Rectal smooth muscle tissue (tissue), 1 donor: ENCODE data around the gene NKD2.
"Not testable (repeated sequence)": the region's sequence is repeated elsewhere in the genome, so short reads cannot be mapped to it uniquely, and the experiment has no call there.

Experiments used
- H3K27ac ChIP-seq: one replicate; pipeline ENCODE4 v1.7.0; 2013; ENCODE audit warnings: low read depth, low read length, inconsistent platforms
- H3K27me3 ChIP-seq: one replicate; pipeline ENCODE4 v1.7.0; 2013; ENCODE audit warnings: low read length; ENCODE audit not compliant: control insufficient read depth, insufficient read depth
- H3K36me3 ChIP-seq: one replicate; pipeline ENCODE4 v1.7.0; 2013; ENCODE audit warnings: low read length; ENCODE audit not compliant: control insufficient read depth, insufficient read depth
- H3K4me1 ChIP-seq: one replicate; pipeline ENCODE4 v1.7.0; 2013; ENCODE audit warnings: low read length; ENCODE audit not compliant: control insufficient read depth, insufficient read depth
- H3K4me3 ChIP-seq: one replicate; pipeline ENCODE4 v1.7.0; 2013; ENCODE audit warnings: low read length
- H3K9ac ChIP-seq: one replicate; pipeline ENCODE4 v1.7.0; 2013; ENCODE audit warnings: low read length

The NKD2 gene

GRCh38 chr5:997001-997474 is 11.6 kb upstream of the NKD2 start:
- H3K4me1 ChIP-seq = peaks cover 2% of the 10 kb centered on the region
- no peak overlapping the region for H3K4me3 ChIP-seq
- no peaks in the 10 kb centered on the region for H3K27me3 ChIP-seq
- H3K36me3 ChIP-seq = no peaks in the 10 kb centered on the region
- no peak overlapping the region for H3K9ac ChIP-seq
- H3K27ac ChIP-seq = no peak overlapping the region

GRCh38 chr5:997711-998110 is 10.9 kb upstream of the NKD2 start:
- H3K4me3 ChIP-seq = no peak overlapping the region
- no peak overlapping the region for H3K27ac ChIP-seq

DNA sequence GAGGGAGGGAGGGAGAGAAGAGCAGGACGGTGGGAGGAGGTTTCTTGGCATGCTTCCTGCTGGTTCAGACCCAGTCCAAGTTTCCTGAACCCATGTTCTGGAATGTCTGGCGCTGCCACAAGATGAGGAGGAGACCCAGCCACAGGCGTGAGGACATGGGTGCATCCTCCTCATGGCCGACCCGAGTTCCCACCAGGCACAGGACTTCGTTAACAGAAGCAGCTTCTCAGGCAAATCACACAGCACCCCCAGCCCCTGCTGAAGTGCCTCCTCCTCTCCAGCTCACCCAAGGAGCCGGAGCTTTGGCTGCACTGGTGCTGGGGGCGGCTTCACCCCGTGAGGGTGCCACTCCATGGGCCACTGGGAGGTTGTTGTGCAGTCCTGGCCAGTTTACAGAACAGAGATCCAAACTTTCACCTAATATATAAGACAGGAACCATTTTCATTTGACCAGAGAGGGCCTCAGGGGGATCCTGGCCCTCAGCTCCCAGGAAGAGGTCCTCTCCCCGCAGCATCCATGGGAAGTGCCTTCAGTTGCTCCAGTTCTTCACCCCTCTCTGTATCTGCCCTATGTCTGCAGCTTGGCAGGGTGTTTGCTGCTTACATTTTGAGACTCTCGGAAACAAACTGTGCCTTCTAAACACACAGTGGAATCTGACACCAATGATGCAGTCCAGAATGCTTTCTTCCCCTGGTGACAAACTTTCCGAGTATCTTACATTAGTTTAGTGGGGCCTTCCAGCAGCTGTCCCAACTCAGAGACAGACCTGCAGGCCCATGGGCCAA is 10.2 kb upstream of the NKD2 start:
- Histone ChIP-seq H3K4me1 (peaks cover 2% of the 10 kb centered on the region), H3K9ac (no peak overlapping the region), H3K27ac (no peak overlapping the region), H3K4me3 (no peak overlapping the region), H3K27me3 (no peaks in the 10 kb centered on the region), H3K36me3 (no peaks in the 10 kb centered on the region)

More at GRCh38 chr5:997711-998110, 10.9 kb upstream of the NKD2 start:
- Histone ChIP-seq H3K36me3 (no peaks in the 10 kb centered on the region), H3K27me3 (no peaks in the 10 kb centered on the region), H3K4me1 (peaks cover 2% of the 10 kb centered on the region), H3K9ac (no peak overlapping the region)

DNA sequence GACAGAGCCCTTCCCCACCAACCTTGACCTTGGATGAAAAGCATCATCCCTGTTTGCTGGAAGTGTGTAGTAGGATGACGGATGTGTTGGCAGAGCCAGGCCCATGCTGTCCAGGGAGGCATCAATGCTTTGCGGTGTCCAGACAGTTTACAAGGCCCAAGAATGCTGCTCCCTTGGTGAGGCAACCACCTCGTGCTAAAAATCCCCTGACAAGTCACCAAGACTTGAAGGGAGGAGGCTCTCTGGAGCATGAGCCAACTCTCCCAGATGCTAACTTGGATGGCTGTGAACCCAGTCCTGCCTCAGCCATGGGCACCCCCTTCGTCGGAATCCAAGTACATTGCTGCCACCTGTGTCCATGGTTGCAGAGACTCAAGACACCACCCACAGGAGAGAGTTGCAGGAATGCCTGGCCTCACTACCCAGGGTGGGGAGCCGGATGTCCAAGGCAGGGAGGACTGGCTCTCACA is 9.5 kb upstream of the NKD2 start:
- Histone ChIP-seq H3K36me3 (no peaks in the 10 kb centered on the region), H3K27me3 (no peaks in the 10 kb centered on the region), H3K27ac (no peak overlapping the region), H3K4me3 (no peak overlapping the region), H3K4me1 (peaks cover 2% of the 10 kb centered on the region), H3K9ac (no peak overlapping the region)

DNA sequence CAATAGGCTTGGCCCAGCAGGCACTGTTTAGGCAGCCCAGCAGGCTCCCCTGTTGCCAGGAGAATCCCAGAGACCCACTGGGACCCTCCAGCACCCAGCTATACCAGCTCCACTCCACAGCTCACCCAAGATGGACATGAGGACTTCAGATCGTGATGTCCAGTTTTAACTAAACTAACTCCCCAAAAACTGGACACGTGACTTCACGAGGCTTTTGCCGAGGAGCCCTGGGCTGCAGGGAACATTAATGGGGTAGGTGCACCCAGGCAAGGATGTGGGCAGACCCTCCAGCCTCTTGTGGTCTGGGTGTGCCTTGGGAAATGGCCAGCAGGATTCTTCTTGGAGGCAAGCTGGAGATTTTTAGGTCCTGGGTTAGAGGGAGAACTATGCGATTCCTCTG is 8.9 kb upstream of the NKD2 start:
- Histone ChIP-seq H3K4me3 (no peak overlapping the region), H3K27ac (no peak overlapping the region), H3K36me3 (no peaks in the 10 kb centered on the region), H3K9ac (no peak overlapping the region), H3K27me3 (no peaks in the 10 kb centered on the region), H3K4me1 (peaks cover 2% of the 10 kb centered on the region)

DNA sequence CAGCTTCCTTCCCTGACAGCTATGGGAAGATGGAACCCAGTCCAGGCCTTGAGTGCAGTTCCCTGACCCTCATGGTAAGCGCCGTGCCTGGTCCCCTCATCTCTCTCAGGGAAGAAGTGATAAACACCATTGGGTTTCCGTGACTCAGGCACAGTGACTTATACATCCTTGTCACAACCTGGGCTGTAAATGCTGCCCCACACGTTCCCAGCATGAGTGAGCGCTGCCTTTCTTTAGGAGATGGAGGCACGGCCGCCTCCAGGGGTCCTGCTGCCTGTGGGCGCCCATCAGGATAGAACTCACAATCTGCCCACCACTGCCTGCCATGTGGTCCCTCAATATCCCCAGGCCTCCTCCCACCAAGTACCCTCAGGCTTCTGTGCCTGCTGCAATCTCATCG is 8.3 kb upstream of the NKD2 start:
- H3K9ac ChIP-seq = no peak overlapping the region

DNA sequence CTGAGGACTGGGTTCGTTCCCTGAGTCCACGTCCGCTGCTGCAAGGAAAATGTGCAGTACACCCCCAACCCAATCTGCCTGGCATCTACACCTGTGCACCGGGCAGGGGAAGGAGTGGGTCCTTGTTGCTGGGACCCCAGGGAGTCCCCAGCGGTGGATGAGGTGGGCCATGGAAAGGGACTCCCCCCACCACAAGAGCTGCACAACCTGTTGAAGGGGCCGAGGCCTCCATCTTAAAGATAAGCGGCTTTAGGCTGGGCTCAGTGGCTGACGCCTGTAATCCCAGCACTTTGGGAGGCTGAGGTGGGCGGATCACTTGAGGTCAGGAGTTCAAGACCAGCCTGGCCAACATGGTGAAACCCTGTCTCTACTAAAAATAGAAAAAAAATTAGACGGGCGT is 7.8 kb upstream of the NKD2 start:
- not testable (repeated sequence) for H3K4me3 ChIP-seq, H3K27me3 ChIP-seq, H3K4me1 ChIP-seq, H3K27ac ChIP-seq, H3K9ac ChIP-seq, H3K36me3 ChIP-seq

More for the DNA sequence above, 8.3 kb upstream of the NKD2 start:
- Histone ChIP-seq H3K4me1 (peaks cover 2% of the 10 kb centered on the region), H3K27ac (no peak overlapping the region), H3K4me3 (no peak overlapping the region), H3K36me3 (no peaks in the 10 kb centered on the region), H3K27me3 (peaks cover 3% of the 10 kb centered on the region)

GRCh38 chr5:1001406-1002270 is 7.0 kb upstream of the NKD2 start:
- Histone ChIP-seq H3K27me3 (peaks cover 6% of the 10 kb centered on the region), H3K4me1 (peaks cover 2% of the 10 kb centered on the region)

GRCh38 chr5:1002271-1002546 is 6.4 kb upstream of the NKD2 start:
- no peak overlapping the region for H3K4me3 ChIP-seq
- peaks cover 6% of the 10 kb centered on the region for H3K27me3 ChIP-seq
- H3K36me3 ChIP-seq = no peaks in the 10 kb centered on the region
- H3K9ac ChIP-seq = no peak overlapping the region
- H3K27ac ChIP-seq = no peak overlapping the region
- peaks cover 2% of the 10 kb centered on the region for H3K4me1 ChIP-seq

More at GRCh38 chr5:1001406-1002270, 7.0 kb upstream of the NKD2 start:
- Histone ChIP-seq H3K9ac (no peak overlapping the region), H3K27ac (no peak overlapping the region), H3K36me3 (no peaks in the 10 kb centered on the region), H3K4me3 (no peak overlapping the region)

DNA sequence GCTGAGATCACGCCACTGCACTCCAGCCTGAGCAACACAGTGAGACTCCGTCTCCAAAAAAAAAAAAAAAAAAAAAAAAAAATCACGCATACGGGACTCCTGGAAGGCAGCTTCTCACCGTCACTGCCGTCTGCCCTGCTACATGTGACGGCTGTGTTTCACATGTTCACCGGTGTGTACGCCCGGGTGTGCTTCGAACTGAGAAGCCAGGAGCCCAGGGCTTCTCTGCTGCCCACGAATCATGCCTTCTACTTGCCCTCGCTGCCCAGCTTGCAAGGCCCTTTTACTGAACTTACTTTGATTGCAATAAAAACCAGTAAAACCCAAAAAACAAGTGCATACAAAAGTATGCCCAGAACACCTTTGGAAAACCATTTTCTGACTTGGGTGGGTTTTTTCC is 5.8 kb upstream of the NKD2 start:
- Histone ChIP-seq H3K36me3 (no peaks in the 10 kb centered on the region), H3K27me3 (peaks cover 6% of the 10 kb centered on the region), H3K9ac (no peak overlapping the region), H3K4me3 (no peak overlapping the region), H3K4me1 (peaks cover 2% of the 10 kb centered on the region), H3K27ac (no peak overlapping the region)

- Histone ChIP-seq H3K9ac (no peak overlapping the region), H3K27me3 (peaks cover 6% of the 10 kb centered on the region), H3K27ac (no peak overlapping the region), H3K36me3 (no peaks in the 10 kb centered on the region), H3K4me3 (no peak overlapping the region), H3K4me1 (peaks cover under 1% of the 10 kb centered on the region)
Measured at GRCh38 chr5:1003296-1003937, 5.2 kb upstream of the NKD2 start.

DNA sequence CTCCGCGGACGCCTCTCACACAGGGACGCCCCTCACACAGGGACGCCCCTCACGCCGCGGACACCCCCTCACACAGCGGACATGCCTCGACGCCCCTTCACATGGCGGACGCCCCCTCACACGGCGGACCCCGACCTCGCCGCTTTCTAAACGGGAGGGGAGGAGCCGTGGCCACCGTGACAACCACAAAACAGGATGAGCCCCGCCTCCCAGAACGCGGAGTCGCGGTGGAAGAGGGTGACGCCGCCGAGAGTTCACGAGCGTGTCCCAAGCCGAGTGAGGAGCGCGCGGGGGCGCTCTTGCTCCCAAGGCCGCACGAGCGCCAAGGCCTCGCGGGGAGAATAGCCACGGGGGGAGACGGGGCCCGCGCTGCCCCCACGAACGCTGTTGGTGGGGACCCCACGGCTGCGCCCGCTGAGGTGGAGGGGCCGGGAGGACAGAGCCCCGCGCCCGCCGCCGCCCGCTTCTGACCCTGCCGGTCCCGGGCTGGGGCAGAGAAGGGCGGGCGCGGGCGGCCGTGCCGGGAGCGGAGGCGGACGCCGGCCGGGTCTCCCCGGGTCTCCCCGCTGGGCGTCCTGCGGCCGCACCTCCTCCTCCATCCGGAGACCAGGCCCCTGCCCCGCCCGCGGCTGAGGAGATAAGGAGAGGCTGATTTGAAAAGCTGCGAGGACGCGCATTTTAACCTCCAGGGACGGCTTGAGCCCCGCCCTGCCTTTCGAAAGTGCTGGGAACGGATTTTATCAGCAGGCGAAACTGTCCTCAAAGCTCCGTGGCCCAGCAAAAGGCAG is 3.9 kb upstream of the NKD2 start:
- no peaks in the 10 kb centered on the region for H3K36me3 ChIP-seq
- H3K27me3 ChIP-seq = peaks cover 8% of the 10 kb centered on the region
- peak overlapping the region; percentile 54 for H3K4me3 ChIP-seq
- H3K9ac ChIP-seq = no peak overlapping the region
- H3K4me1 ChIP-seq = no peaks in the 10 kb centered on the region
- peak overlapping the region; percentile 30 for H3K27ac ChIP-seq
